ENCODE results near the gene C2CD2. TPM values are rescaled to one million over a fixed set of nuclear protein-coding genes. Genes with fewer than 3 reads are reported as not detected.

Gene C2CD2
- total RNA-seq, 1 donor from 2014 or later = 6.7 TPM

GRCh38 chr21:41859297-41859980, 94.4 kb downstream of the C2CD2 start:
- ATAC-seq (ENCODE audit: low read depth) (no peak), DNase-seq (no peak)
- Mint-ChIP-seq H3K36me3 (ENCODE audit: low read depth) (peaks cover 40% of the 10 kb centered on the region), H3K27ac (no peak overlapping the region), H3K27me3 (no peaks in the 10 kb centered on the region), H3K4me3 (no peak overlapping the region), H3K4me1 (peaks cover 26% of the 10 kb centered on the region), H3K9me3 (no peaks in the 10 kb centered on the region)
- no peak for TF ChIP-seq CTCF (IDR thresholded peaks at IDR 0.05)
- CTCF ChIA-PET = interaction anchor here (1.0 kb wide), 1 partner anchor 258 kb away, joined by 3 read pairs; no protein-coding TSS in a partner anchor
- POLR2A ChIA-PET = no interaction called here
- intact Hi-C loops (cut with micrococcal nuclease) = no loop called here

- no peak for TF ChIP-seq CTCF (IDR thresholded peaks at IDR 0.05)
- Mint-ChIP-seq H3K9me3 (no peaks in the 10 kb centered on the region), H3K4me3 (no peak overlapping the region), H3K4me1 (peaks cover 19% of the 10 kb centered on the region), H3K27ac (no peak overlapping the region), H3K36me3 (ENCODE audit: low read depth) (peaks cover 48% of the 10 kb centered on the region), H3K27me3 (no peaks in the 10 kb centered on the region)
- ATAC-seq (ENCODE audit: low read depth) (no peak), DNase-seq (no peak)
- intact Hi-C loops (cut with micrococcal nuclease) = no loop called here
- ChIA-PET CTCF (interaction anchor here (1.0 kb wide), 1 partner anchor 258 kb away, joined by 3 read pairs; no protein-coding TSS in a partner anchor), POLR2A (no interaction called here)
Measured at GRCh38 chr21:41858466-41859296, 95.1 kb downstream of the C2CD2 start.

- CTCF ChIA-PET = no interaction called here
- H3K36me3 Mint-ChIP-seq (ENCODE audit: low read depth) = peaks cover 55% of the 10 kb centered on the region
Measured at GRCh38 chr21:41857771-41858300, 96.0 kb downstream of the C2CD2 start.

GRCh38 chr21:41856572-41856971, 97.2 kb downstream of the C2CD2 start:
- POLR2A ChIA-PET = no interaction called here
- H3K9me3 Mint-ChIP-seq = no peaks in the 10 kb centered on the region
- H3K36me3 Mint-ChIP-seq (ENCODE audit: low read depth) = peaks cover 65% of the 10 kb centered on the region

More at GRCh38 chr21:41857771-41858300, 96.0 kb downstream of the C2CD2 start:
- Mint-ChIP-seq H3K27ac (no peak overlapping the region), H3K27me3 (no peaks in the 10 kb centered on the region), H3K9me3 (no peaks in the 10 kb centered on the region), H3K4me1 (peaks cover 12% of the 10 kb centered on the region), H3K4me3 (no peak overlapping the region)
- TF ChIP-seq CTCF (IDR thresholded peaks at IDR 0.05) = no peak
- POLR2A ChIA-PET = no interaction called here
- intact Hi-C loops (cut with micrococcal nuclease) = no loop called here
- ATAC-seq (ENCODE audit: low read depth) (no peak), DNase-seq (no peak)

More at GRCh38 chr21:41856572-41856971, 97.2 kb downstream of the C2CD2 start:
- no peak for TF ChIP-seq CTCF (IDR thresholded peaks at IDR 0.05)
- Mint-ChIP-seq H3K4me3 (no peak overlapping the region), H3K4me1 (peaks cover 5% of the 10 kb centered on the region), H3K27ac (no peak overlapping the region), H3K27me3 (no peaks in the 10 kb centered on the region)
- intact Hi-C loops (cut with micrococcal nuclease) = no loop called here
- CTCF ChIA-PET = no interaction called here
- no peak for DNase-seq
- ATAC-seq (ENCODE audit: low read depth) = no peak
